Measurements from ENCODE around the gene PCDH19.

The PCDH19 gene

GRCh38 chrX:100316987-100317386 lies 93.1 kb downstream of the PCDH19 start:
- Histone ChIP-seq H3K4me1 (ENCODE audit: insufficient read depth, low read length, poor library complexity, severe bottlenecking) (no peaks in the 10 kb centered on the region), H3K36me3 (ENCODE audit: insufficient read depth, low read length) (no peaks in the 10 kb centered on the region), H3K9me3 (ENCODE audit: insufficient read depth, low read depth, low read length) (no peaks in the 10 kb centered on the region), H3K4me3 (ENCODE audit: low read length, poor library complexity, severe bottlenecking) (no peak overlapping the region), H3K27me3 (ENCODE audit: insufficient read depth, low read length, poor library complexity, severe bottlenecking) (no peaks in the 10 kb centered on the region), H3K9me2 (replicated peaks; ENCODE audit: low read depth, low read length) (no peaks in the 10 kb centered on the region), H2AFZ (ENCODE audit: low read length) (no peak overlapping the region), H3K79me2 (ENCODE audit: insufficient read depth, low read length) (no peaks in the 10 kb centered on the region), H4K20me1 (ENCODE audit: insufficient read depth, low read length, poor library complexity, severe bottlenecking) (no peaks in the 10 kb centered on the region), H3K4me2 (ENCODE audit: low read depth, low read length, poor library complexity, severe bottlenecking) (no peak overlapping the region), H3K9ac (ENCODE audit: low read depth, low read length, poor library complexity, severe bottlenecking) (no peak overlapping the region), H3F3A (ENCODE audit: low read depth) (no peaks in the 10 kb centered on the region)
- no peak for TF ChIP-seq EZH2phosphoT487 (IDR thresholded peaks at IDR 0.05; ENCODE audit: borderline replicate concordance)
- TF ChIP-seq, protein P1, sequence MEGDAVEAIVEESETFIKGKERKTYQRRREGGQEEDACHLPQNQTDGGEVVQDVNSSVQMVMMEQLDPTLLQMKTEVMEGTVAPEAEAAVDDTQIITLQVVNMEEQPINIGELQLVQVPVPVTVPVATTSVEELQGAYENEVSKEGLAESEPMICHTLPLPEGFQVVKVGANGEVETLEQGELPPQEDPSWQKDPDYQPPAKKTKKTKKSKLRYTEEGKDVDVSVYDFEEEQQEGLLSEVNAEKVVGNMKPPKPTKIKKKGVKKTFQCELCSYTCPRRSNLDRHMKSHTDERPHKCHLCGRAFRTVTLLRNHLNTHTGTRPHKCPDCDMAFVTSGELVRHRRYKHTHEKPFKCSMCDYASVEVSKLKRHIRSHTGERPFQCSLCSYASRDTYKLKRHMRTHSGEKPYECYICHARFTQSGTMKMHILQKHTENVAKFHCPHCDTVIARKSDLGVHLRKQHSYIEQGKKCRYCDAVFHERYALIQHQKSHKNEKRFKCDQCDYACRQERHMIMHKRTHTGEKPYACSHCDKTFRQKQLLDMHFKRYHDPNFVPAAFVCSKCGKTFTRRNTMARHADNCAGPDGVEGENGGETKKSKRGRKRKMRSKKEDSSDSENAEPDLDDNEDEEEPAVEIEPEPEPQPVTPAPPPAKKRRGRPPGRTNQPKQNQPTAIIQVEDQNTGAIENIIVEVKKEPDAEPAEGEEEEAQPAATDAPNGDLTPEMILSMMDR (conservative IDR thresholded peaks at IDR 0.05; ENCODE audit: low read length), result no peak

DNA sequence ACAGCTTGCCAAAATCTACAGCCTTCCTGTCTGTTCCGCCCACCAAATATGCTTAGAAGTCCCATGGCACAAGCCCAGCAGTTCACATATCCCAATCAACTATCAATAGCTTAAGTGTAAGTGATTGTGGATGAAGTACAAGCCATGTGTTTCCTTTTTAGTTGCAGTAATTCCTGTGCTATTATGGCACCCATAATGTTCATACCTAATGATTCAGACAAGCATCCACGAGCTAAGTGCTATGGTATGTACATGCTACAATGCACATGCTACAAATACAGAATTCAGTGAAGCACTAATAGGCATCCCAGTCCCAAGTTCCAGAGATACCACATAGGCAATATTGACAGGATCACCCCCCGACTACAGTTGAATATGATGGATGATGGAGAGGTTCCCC lies 94.5 kb downstream of the PCDH19 start:
- TF ChIP-seq, protein P1 (conservative IDR thresholded peaks at IDR 0.05; ENCODE audit: low read length), result no peak
- TF ChIP-seq EZH2phosphoT487 (IDR thresholded peaks at IDR 0.05; ENCODE audit: borderline replicate concordance), result no peak
- Histone ChIP-seq H3K4me1 (ENCODE audit: insufficient read depth, low read length, poor library complexity, severe bottlenecking) (no peaks in the 10 kb centered on the region), H3K9ac (ENCODE audit: low read depth, low read length, poor library complexity, severe bottlenecking) (no peak overlapping the region), H3K27me3 (ENCODE audit: insufficient read depth, low read length, poor library complexity, severe bottlenecking) (no peaks in the 10 kb centered on the region), H2AFZ (ENCODE audit: low read length) (no peak overlapping the region), H3F3A (ENCODE audit: low read depth) (no peaks in the 10 kb centered on the region), H3K4me2 (ENCODE audit: low read depth, low read length, poor library complexity, severe bottlenecking) (no peak overlapping the region), H3K4me3 (ENCODE audit: low read length, poor library complexity, severe bottlenecking) (no peak overlapping the region), H3K36me3 (ENCODE audit: insufficient read depth, low read length) (no peaks in the 10 kb centered on the region), H3K79me2 (ENCODE audit: insufficient read depth, low read length) (no peaks in the 10 kb centered on the region), H3K9me2 (replicated peaks; ENCODE audit: low read depth, low read length) (no peaks in the 10 kb centered on the region), H3K9me3 (ENCODE audit: insufficient read depth, low read depth, low read length) (no peaks in the 10 kb centered on the region), H4K20me1 (ENCODE audit: insufficient read depth, low read length, poor library complexity, severe bottlenecking) (no peaks in the 10 kb centered on the region)

GRCh38 chrX:100299559-100299958 lies 110.5 kb downstream of the PCDH19 start:
- no peaks in the 10 kb centered on the region for H3K9me3 ChIP-seq (ENCODE audit: insufficient read depth, low read depth, low read length)
- H4K20me1 ChIP-seq (ENCODE audit: insufficient read depth, low read length, poor library complexity, severe bottlenecking), result no peaks in the 10 kb centered on the region
- no peak overlapping the region for H3K4me3 ChIP-seq (ENCODE audit: low read length, poor library complexity, severe bottlenecking)
- no peak overlapping the region for H3K4me2 ChIP-seq (ENCODE audit: low read depth, low read length, poor library complexity, severe bottlenecking)
- no peaks in the 10 kb centered on the region for H3F3A ChIP-seq (ENCODE audit: low read depth)
- no peaks in the 10 kb centered on the region for H3K27me3 ChIP-seq (ENCODE audit: insufficient read depth, low read length, poor library complexity, severe bottlenecking)
- H3K9ac ChIP-seq (ENCODE audit: low read depth, low read length, poor library complexity, severe bottlenecking), result no peak overlapping the region
- H3K36me3 ChIP-seq (ENCODE audit: insufficient read depth, low read length), result no peaks in the 10 kb centered on the region
- H3K4me1 ChIP-seq (ENCODE audit: insufficient read depth, low read length, poor library complexity, severe bottlenecking), result no peaks in the 10 kb centered on the region
- no peak overlapping the region for H2AFZ ChIP-seq (ENCODE audit: low read length)
- H3K79me2 ChIP-seq (ENCODE audit: insufficient read depth, low read length), result no peaks in the 10 kb centered on the region
- H3K9me2 ChIP-seq (replicated peaks; ENCODE audit: low read depth, low read length), result no peaks in the 10 kb centered on the region
- TF ChIP-seq, protein P1 (conservative IDR thresholded peaks at IDR 0.05; ENCODE audit: low read length), result no peak
- no peak for TF ChIP-seq EZH2phosphoT487 (IDR thresholded peaks at IDR 0.05; ENCODE audit: borderline replicate concordance)

Measured in Loucy (cell line).